HL-60/S4 treated with phorbol 12-myristate 13-acetate at 8.2 ng/mL for 4 days and 3 days (cell line): ENCODE results near the gene NFKBIE.

Experiments
- in situ Hi-C: fragments of 300-500 bp; cut with MboI; formaldehyde crosslinking; loops from 2 replicates; pipeline ENCODE4 v1.15.0; 2022; ENCODE audit warnings: low sequenced_read_pairs

The NFKBIE gene

DNA sequence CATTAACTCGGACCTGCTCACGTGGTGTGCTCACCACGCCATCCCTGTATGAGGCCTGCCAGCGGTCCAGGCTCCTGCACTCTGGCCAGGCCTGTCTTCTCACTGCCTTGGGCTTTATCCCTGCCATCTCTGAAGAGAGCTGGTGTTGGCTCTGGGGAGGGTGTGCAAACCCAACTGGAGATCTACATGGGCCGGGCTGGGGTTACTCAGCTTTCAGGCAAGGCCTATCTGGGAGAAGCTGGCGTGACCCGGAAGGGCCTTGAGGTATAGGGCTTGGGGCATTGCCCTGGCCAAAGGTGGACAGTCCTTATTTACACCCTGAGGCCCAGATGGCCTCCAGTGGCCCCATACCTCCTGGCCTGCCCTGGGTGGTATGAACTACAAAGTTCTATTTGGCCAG is 36.9 kb downstream of the NFKBIE start:
- in situ Hi-C loops: no loop called here

DNA sequence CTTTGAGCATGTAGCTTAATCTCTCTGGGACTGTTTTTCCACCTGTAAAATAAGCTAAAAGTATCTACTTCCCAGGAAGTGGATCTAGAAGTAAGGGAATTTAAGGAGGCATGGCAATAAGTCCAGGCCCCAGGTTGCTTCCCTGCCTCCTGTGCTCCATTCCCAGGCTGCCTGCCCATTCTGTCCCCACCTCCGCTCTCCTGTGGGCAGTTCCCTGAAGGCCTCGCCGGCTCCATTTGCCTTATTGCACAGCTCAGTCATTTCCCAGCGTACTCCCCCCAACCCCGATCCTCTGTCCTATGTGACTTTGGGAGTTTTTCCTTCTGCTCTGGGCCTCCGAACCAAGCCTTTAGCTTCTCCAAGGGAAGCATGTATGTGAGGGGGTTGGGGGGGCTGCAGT is 37.3 kb downstream of the NFKBIE start:
- in situ Hi-C loops: no loop called here

DNA sequence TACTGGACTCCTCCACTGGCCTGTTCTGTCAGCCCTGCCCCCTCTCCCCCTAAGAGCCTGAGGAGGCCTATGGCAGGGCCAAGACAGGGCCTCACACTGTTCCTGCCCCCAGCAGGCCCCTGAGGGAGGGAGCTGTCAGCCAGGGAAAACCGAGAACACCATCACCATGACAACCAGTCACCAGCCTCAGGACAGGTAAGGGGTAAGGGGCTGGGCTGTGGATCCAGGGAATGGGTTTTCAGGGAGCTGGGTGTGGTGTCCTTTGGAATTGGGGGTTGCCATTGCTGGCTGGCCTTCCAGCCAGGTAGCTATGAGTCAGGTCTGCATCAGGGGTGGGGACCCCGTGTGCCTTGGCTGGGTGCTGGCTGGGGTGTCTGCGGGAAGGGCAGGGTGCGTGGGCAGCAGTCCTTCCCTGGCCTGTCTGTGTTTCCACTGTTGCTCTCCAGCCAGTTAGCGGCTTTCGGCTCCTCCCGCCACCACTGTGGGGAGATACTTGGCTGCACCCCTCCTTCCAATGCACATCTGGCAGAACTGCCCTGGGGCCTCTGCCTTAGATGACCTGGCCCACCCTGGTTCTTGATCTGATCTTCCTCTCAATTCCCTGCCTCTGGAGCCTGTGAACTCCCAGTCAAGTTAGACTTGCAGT is 38.1 kb downstream of the NFKBIE start:
- in situ Hi-C loops: no loop called here

DNA sequence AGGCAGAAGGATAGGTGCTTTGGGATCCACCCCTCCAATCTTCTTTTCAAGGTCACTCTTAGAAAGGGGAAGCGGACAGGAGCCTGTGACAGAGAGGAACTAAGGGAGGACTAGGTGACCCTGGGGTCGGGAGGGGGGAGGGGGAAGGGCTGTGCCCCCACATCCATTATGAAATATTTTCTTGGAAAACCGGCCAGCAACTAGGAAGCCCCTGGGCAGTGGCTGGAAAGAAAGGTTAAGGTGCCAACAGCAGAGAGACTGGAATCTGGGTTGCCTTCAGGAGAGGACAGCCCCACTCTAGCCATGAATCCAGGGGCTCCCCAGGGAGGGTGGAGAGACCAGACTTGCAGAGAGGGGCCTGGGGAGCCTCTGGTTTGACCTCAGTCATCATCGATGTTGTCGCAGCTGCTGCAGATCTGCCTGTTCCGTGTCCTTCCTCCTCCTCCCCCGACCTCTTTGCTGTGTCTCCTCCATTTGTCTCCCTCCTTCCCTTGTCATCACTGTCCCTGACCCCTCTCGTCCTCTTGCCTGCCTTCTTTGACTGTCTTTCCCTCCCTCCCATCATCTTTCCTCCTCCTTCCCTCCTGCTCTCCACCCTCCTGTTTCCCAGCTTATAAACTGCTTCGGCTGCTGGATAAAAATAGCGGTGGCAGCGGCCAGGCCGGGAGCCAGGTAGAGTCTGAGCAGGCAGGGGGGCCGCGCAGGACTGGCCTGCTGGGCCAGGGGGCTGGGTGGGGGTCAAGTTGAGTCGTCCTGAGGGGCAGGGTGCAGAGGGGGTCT is 38.8 kb downstream of the NFKBIE start:
- in situ Hi-C loops: no loop called here

DNA sequence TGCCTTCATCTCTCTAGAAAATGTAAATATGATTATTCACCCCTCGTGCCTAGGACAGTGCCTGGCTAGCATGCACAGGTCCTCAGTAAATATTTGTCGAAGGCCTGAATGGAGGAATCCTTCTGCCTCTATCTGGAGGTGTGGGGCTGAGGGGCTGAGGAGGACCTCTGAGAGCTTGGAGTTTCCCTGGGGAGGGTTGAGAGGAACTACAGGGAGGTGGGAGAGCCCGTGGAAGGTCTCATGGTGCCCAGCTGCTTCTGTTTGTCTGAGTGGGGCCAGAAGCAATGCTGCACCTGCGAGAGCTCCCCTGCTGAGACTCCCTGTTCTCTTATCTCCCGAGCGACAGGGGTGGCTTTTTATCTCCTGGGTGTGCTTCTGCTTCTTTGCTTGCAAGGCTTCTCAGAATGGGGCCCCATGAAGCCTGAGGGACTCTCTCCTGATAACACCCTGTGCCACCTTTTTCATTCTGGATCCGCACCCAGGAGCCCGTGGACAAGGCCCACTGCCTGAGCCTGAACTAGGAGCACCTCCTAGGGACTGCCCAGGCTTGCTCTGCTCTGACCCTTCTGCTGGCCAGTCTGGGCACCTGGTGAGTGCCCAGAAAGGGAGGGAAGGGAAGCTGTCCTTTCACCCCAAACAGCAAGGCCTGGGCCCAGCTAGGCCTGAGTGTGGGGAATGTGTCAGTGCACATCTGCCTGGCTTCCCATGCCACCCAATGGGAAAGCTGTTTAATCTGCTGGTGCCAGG is 39.6 kb downstream of the NFKBIE start:
- in situ Hi-C loops: no loop called here

DNA sequence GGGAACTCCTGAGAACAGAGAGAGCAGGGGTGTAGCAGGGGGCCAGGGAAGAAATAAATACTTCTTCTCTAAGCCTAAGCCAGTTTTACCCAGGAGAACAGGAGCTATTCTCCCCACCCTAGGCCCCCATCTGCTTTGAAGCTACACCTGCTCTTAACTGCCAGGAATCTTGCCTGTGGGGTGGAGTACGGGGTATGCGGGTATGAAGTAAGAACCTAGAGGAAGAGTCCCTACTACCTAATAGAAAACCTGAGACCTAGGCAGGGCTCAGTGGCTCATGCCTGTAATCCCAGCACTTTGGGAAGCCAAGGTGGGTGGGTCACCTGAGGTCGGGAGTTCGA is 40.4 kb downstream of the NFKBIE start:
- in situ Hi-C loops: no loop called here

DNA sequence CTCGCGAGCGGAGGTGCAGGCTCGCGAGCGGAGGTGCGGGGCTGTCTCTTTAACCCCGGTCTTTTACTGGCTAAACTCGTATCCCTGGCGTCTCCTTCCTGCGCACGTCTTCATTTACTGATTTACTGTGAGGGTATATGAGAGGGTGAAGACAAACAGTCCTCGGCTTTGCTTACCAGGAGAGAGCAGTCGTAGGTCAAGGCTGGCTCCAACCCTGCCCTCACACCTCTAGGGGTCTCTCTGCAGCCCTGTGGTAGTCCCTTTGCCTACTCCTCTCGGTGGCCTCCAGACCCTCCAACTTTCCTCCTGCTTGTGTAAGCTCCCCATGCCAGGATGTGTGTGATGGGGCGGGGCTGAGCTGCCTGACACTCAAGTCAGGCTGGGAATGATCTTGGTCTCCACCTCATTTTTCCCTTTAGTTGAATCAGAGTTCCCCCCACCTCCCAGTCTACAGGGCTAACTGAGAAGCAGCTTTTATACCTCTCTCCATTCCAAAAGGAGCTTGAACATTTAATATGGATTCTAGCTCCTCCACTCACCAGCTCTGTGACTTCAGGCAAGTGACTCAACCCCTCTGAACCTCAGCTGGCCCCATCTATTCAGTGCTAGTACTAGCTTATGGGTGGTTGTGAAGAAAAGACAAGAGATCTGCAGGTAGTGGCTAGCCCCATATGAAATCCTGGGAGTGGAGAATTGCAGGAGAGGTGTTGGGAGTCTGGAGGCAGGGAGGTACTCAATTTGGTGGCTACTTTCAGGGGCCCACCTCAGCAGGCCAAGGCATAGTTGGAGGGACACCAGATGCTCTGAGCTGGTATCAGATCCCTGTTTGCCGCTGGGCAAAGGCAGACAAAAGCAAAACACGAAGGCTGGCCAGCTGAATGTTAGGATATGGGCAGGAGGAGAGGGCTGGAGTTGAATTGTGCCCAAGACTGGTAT is 41.1 kb downstream of the NFKBIE start:
- in situ Hi-C loops: no loop called here

DNA sequence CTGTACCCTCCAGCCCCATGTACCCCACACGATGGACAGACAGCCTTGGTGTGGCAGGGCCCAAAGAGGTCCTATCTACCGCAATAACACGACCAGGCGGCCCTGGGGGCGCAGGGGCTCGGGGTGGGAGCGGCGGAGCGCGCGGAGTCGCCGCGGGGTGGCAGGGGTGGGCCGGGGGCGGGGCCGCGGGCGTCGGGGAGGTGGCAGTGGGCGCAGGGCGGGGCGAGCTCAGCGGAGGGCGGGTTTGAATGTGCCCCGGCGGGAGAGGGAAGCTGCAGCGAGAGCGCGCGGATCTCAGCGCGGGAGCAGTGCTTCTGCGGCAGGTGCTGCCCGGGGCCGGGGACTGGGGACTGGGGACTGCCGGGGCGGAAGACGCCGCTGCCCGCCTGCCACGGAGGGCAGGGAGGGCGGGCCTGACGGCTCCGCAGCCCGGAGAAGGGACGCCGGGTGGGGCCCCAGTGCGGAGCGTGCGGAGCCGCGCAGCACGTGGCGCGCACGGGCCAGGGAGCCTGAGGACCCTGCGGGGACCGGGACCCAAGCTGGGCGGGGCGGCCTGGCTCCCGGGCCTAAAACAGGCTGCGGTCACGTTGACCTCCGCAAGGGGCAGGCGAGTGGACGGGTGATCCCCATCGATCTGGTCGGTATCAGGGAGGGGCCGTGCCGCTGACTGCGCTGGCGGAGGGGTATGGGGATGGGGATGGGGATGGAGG is 41.9 kb downstream of the NFKBIE start, which contains the start of gene SLC29A1:
Gene SLC29A1 (plus strand): TSS at position 277 of the 710 bp plus-strand sequence. CDS start 3,719 bp downstream, outside the sequence.
- in situ Hi-C loops: no loop called here

DNA sequence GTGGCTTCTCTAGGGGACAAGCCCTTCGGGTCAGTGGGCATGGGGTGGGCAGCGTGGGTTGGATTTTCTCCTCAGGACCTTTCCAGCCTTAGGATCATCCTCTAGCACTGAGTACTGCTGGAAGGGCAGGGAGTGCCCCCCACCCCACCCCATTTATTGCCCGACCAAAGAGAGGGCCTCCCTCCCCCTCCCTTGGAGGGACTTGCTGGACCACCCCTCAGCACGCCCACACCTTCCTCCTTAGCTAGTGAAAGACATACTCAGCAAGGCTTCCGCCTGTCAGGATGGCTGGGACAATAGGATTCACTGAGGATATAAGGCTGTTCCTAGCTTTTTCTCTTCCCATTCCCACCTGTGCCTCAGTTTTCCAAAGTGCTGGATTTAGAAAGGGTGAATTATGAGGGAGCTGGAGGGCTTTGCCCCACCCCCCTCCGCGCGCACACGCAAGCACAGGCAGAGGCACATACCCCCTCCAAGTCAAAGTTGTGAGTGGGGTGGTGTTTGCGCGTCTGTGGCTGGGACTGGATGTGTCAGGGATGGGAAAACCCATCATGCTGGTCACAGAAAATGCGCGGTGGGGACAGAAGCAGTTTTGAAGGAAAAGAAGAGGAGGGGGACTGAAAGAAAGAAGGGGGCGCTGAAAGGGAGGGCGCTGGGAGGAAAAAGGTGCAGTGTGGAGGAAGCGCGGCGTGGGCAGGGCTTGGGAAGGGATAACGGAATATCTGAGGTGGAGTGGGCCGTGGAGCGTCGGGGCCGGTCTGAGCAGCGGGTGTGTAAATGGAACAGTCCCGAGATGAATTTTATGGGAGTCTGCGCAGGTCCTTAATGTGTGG is 42.6 kb downstream of the NFKBIE start:
- in situ Hi-C loops: no loop called here

DNA sequence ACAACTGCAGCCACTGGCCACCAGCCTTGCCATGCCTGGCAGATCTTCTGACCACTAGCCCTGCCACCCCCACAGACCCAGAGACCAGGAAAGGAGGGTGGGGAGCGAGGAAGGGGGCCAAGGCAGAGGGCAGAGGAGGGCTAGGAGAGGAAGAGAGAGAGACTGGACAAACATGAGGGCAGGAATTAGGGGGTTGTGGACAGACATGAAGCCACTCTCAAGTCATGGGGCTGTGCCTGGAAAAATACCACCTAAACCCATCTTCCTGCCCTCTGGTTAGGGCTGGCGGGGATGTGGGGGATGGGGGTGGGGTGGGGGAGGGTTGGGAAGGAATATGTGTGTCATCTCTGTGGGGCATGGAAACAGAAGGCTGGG is 43.4 kb downstream of the NFKBIE start:
- in situ Hi-C loops: no loop called here

DNA sequence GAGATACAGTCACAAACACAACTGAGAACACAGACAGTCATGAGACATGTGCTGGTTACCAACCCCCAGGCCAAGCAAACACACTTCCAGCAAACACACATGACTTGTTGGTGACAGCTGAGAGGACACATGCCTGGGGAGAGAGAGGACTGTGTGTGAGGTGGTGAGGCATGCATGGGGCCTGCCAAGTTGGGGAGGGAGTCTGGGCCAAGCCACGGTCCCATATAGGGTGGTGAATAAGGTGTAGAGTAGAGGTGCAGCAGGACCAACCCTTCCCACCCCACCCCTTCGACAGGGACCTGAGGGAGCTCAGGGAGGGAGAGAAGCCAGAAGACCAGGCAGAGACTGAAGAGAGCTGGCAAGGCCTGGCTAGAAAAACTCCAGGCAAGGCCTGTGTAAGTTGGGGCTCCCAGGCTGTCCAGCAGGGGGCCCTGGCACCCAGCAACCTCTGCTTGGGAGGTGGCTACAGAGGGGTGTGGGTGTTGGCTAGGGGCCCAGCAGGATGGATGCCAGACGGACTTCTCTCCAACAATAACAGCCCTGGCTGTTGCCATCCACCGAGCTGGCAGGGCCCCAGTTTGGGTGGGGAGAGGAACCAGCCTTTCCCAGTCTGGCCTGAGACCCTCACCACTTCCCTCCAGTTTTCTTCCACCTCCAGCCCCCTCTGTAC is 43.9 kb downstream of the NFKBIE start:
- in situ Hi-C loops: no loop called here

DNA sequence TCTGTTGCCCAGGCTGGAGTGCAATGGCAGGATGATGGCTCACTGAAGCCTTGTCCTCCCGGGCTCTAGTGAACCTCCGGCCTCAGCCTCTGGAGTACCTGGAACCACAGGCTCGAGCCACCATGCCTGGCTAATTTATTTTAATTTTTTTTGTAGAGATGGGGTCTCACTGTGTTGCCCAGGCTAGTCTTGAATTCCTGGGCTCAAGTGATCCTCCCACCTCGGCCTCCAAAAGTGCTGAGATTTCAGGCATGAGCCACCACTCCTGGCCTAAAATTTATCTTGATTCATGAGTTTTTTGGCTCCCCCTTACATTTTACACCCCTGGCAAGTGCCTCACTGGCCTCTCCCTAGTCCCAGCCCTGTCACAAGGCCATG is 44.4 kb downstream of the NFKBIE start:
- in situ Hi-C loops: no loop called here

DNA sequence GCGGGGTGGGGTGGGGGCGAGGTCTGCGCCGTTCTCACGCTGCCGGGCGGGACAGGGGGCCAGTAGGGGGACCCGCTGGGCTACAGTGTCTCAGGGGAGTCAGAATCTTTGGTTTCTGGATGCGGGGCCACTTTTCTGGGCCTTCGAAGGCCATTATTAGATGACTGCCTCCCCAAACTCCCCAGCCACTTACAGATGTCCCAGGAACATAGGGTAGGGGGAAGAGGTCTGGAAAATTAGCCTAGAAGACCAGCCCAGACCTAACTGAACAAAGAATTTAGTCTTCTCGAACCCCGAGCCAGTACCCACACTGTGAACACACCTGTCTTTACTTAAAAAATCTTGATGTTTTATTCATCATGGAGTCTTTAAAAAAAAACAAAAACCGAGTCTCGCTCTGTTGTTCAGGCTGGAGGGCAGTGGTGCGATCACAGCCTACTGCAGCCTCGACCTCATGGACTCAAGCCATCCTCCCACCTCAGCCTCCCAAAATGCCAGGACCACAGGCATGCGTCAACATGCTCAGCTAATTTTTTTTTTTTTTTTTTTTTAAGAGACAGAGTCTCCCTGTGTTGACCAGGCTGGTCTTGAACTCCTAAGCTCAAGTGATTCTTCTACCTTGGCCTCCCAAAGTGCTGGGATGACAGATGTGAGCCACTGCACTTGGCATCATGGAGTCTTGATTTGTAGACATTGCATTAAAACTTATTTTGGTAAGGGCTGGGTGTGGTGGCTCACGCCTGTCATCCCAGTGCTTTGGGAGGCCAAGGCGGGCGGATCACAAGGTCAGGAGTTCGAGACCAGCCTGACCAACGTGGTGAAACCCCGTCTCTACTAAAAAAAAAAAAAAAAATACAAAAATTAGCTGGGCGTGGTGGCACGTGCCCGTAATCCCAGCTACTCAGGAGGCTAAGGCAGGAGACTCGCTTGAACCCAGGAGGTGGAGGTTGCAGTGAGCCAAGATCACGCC is 45.3 kb downstream of the NFKBIE start:
- in situ Hi-C loops: no loop called here

DNA sequence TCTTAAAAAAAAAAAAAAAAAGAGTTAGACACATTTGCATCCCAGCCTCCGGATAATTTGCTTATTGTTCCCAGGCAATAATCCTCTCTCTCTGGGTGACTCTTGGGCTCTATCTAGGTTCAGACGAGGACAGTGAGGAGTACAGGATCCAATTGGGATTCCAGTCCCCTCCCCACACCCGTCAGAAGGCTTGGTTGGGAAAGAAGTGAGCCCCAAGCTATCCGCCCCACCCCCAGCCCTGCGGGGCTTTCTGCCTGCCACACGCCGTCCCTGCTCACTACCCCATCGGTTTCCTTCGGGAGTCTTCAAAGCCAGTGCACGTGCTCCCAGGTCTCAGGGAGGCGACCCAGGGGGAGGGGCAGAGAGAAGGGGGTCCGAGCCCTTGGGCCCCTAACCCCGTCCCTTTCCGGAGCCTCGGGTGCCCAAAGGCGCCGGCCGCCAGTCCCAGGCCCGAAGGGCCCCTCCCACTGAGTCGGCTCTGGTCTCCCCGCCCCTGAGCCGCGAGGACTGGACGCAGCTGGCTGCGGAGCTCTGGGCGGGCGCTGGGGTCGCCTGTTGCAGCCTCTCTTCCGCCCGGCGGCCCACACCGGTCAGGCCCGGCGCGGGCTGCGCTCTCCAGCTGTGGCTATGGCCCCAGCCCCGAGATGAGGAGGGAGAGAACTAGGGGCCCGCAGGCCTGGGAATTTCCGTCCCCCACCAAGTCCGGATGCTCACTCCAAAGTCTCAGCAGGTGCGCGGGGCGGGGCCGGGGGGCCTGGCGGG is 46.1 kb downstream of the NFKBIE start:
- in situ Hi-C loops: no loop called here

DNA sequence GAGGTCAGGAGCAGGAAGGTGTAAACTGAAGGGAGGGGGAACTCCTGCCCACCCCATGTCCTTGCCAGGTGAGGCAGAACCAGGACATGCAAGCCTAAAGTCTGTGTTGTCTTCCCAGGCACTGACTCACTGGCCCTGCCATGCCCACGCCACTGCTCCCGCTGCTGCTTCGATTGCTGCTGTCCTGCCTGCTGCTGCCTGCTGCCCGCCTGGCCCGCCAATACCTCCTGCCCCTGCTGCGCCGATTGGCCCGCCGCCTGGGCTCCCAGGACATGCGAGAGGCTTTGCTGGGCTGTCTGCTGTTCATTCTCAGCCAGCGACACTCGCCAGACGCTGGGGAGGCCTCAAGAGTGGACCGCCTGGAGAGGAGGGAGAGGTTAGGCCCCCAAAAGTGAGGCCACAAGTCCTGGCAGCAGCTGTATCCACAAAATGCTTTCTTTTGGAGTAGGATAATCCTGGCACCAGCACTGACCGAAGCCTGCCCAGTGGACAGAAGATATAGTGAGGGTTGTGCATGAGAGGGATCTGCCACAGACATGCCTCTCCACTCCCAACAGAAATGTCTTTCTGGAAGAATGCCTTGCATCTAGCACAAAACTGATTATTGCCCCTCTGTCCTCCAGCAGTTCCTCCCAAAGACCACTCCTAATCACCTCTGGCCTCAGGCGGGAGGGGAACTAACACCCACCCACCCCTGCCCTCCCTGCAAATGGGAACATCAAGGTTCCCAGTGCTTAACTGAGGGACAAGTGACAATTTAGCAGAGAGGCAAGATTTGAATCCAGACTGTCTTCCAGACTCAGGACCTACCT is 47.8 kb downstream of the NFKBIE start:
- in situ Hi-C loops: no loop called here

DNA sequence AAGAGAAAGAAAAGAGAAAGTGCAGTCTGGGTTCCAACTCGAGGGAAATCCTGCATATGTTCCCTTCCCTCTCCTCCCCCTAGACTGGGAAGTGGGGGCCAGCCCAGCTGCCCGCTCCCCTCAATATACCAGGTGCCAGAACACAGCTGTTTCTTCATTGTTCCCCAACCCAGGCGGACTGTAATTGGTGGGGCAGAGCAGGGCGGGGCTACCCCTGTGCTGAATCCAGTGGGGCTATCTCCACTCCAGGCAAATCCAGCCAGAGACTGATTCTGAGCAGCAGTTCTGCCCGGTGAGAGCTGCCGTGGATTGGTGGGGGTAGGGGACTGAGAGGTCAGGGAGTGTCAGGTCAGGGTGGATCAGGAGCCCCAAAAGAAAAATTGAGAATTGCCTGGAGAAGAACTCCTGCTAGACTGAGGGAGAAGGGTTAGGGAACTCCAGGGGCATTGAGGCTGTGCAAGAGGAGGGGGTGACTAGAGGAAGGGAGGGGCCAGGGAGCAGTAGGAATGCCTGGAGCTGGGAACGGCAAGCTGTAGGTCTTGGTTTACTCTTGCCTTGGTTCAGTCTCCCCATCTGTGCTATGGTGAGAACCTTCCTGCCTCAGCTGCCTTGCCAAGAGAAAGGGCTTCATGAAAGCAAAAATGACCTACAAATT is 48.5 kb downstream of the NFKBIE start, which contains the start of gene MYMX:
Gene MYMX (plus strand): TSS at position 250 of the 655 bp plus-strand sequence. CDS start 546 bp downstream, outside the sequence.
- in situ Hi-C loops: no loop called here
